Measurements from ENCODE around the gene HSPB8.

The HSPB8 gene

DNA sequence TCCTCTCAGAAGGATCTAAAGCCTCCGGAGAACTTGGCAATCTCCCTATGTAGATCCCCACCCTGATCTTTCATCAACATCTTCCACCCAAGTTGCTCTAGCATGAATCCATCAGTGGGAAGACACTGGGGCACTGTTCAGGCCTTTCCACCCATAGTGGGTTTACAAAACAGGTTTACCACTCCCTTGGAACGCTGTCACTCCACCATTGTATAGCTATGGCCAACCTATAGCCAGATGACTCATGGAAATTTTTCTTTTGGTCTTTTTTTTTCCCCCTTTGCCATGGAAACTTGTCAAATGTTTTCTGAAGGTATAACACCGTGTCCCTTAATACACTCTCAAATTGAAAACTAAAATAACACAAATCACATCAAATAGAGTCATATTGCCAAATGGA is 10.8 kb upstream of the HSPB8 start:
- no peak for TF ChIP-seq SPI1 (IDR thresholded peaks at IDR 0.05; ENCODE audit: low read depth, low read length)
- no peak for TF ChIP-seq POLR2A (IDR thresholded peaks at IDR 0.05; ENCODE audit: low read depth, low read length)
- TF ChIP-seq POU2F2 (IDR thresholded peaks at IDR 0.05; ENCODE audit: low read depth, low read length): no peak
- TF ChIP-seq TAF1 (IDR thresholded peaks at IDR 0.05; ENCODE audit: low read depth, low read length): no peak
- TF ChIP-seq PAX5 (IDR thresholded peaks at IDR 0.05; ENCODE audit: insufficient read depth, low read length, severe bottlenecking): no peak
- TF ChIP-seq POLR2AphosphoS5 (IDR thresholded peaks at IDR 0.05; ENCODE audit: low read depth, low read length): no peak
- FAIRE-seq: no peak
- no peak for DNase-seq (ENCODE audit: insufficient read length, low spot score)

DNA sequence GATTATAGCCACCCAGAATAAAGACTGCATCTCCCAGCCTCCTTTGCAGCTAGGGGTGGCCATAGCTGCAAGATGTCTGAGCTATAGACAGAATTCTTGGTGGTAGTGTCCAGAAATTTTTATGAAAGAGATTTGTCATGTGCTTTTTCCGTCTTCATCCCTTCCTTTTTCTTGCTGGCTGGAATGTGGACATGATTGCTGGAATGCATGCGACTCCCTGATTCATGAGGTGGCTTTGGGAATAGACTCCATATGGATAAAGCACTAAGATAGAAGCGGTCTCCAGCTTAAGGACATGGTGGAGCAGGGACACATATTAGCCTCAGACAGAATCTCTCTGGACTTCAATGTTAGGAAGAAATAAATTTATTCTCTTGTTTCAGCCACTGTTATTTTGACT is 10.0 kb upstream of the HSPB8 start:
- TF ChIP-seq POLR2AphosphoS5 (IDR thresholded peaks at IDR 0.05; ENCODE audit: low read depth, low read length) (no peak), POU2F2 (IDR thresholded peaks at IDR 0.05; ENCODE audit: low read depth, low read length) (no peak), SPI1 (IDR thresholded peaks at IDR 0.05; ENCODE audit: low read depth, low read length) (no peak), PAX5 (IDR thresholded peaks at IDR 0.05; ENCODE audit: insufficient read depth, low read length, severe bottlenecking) (no peak), TAF1 (IDR thresholded peaks at IDR 0.05; ENCODE audit: low read depth, low read length) (no peak), POLR2A (IDR thresholded peaks at IDR 0.05; ENCODE audit: low read depth, low read length) (no peak)
- DNase-seq (ENCODE audit: insufficient read length, low spot score): no peak
- FAIRE-seq: no peak

DNA sequence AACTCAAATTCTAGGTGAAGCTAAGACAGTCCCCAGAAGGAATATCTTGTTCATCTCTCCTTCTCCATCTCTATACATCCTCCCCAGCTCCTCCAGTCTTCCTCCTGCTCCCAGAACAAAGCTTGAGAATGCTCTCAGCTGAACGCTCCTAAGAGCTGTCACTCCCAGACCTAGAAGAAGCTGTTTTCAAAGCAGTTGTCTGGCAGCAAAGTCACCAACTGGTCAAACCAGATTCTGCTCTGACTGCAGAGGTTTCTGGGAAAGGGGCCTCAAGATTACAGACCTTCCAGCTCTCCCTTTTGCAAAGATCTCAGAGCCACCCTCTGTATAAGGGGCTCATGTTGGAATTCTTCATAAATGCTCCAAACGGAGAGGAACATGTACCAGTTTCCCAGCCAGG is 9.6 kb upstream of the HSPB8 start:
- no peak for DNase-seq (ENCODE audit: insufficient read length, low spot score)
- no peak for FAIRE-seq
- TF ChIP-seq POLR2A (IDR thresholded peaks at IDR 0.05; ENCODE audit: low read depth, low read length): no peak
- TF ChIP-seq SPI1 (IDR thresholded peaks at IDR 0.05; ENCODE audit: low read depth, low read length): no peak
- no peak for TF ChIP-seq TAF1 (IDR thresholded peaks at IDR 0.05; ENCODE audit: low read depth, low read length)
- TF ChIP-seq POU2F2 (IDR thresholded peaks at IDR 0.05; ENCODE audit: low read depth, low read length): no peak
- TF ChIP-seq POLR2AphosphoS5 (IDR thresholded peaks at IDR 0.05; ENCODE audit: low read depth, low read length): no peak
- no peak for TF ChIP-seq PAX5 (IDR thresholded peaks at IDR 0.05; ENCODE audit: insufficient read depth, low read length, severe bottlenecking)

DNA sequence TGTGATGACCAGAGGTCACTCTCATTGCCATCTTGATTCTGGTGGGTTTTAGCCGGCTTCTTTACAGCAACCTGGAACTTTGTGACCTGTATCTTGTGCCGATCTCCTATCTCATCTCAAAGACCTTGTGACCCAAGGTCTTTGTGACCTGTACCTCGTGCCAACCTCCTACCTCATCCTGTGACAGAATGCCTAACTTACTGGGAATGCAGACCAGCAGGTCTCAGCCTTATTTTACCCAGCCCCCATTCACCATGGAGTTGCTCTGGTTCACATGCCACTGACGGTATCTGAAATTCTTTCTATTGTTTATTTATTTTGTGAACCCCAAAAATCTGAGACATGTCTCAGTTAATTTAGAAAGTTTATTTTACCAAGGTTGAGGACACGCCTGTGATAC is 7.4 kb upstream of the HSPB8 start:
- FAIRE-seq (no peak), DNase-seq (ENCODE audit: insufficient read length, low spot score) (no peak)
- TF ChIP-seq POLR2AphosphoS5 (IDR thresholded peaks at IDR 0.05; ENCODE audit: low read depth, low read length): no peak
- no peak for TF ChIP-seq TAF1 (IDR thresholded peaks at IDR 0.05; ENCODE audit: low read depth, low read length)
- TF ChIP-seq POLR2A (IDR thresholded peaks at IDR 0.05; ENCODE audit: low read depth, low read length): no peak
- TF ChIP-seq SPI1 (IDR thresholded peaks at IDR 0.05; ENCODE audit: low read depth, low read length): no peak
- TF ChIP-seq POU2F2 (IDR thresholded peaks at IDR 0.05; ENCODE audit: low read depth, low read length): no peak
- no peak for TF ChIP-seq PAX5 (IDR thresholded peaks at IDR 0.05; ENCODE audit: insufficient read depth, low read length, severe bottlenecking)

DNA sequence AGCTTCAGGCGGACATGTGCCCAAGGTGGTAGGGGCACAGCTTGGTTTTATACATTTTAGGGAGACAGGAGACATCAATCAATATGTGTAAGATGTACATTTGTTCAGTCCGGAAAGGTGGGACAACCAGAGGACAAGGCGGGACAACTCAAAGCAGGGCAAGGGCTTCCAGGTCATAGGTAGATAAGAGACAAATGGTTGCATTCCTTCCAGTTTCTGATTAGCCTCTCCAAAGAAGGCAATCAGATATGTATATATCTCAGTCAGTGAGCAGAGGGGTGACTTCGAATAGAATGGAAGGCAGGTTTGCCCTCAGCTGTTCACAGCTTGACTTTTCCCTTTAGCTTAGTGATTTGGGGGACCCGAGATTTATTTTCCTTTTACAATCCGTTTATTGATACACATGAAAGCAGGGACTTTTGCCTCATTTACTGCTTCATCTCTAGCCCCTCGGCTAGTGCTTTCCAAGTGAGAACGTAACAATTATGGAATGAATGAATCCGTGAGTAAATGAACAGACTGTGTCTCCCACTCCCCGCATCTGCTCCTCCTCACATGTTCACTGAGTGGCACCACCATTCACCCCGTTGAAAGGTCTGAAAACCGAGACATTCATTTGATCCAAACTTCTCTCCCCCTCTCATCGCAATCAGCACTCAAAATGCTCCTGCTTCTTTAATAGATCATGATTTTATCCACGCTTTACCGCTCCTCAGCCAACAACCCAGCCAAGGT is 6.9 kb upstream of the HSPB8 start:
- DNase-seq (ENCODE audit: insufficient read length, low spot score): no peak
- no peak for FAIRE-seq
- TF ChIP-seq POLR2AphosphoS5 (IDR thresholded peaks at IDR 0.05; ENCODE audit: low read depth, low read length) (no peak), TAF1 (IDR thresholded peaks at IDR 0.05; ENCODE audit: low read depth, low read length) (no peak), PAX5 (IDR thresholded peaks at IDR 0.05; ENCODE audit: insufficient read depth, low read length, severe bottlenecking) (no peak), SPI1 (IDR thresholded peaks at IDR 0.05; ENCODE audit: low read depth, low read length) (no peak), POU2F2 (IDR thresholded peaks at IDR 0.05; ENCODE audit: low read depth, low read length) (no peak), POLR2A (IDR thresholded peaks at IDR 0.05; ENCODE audit: low read depth, low read length) (no peak)

DNA sequence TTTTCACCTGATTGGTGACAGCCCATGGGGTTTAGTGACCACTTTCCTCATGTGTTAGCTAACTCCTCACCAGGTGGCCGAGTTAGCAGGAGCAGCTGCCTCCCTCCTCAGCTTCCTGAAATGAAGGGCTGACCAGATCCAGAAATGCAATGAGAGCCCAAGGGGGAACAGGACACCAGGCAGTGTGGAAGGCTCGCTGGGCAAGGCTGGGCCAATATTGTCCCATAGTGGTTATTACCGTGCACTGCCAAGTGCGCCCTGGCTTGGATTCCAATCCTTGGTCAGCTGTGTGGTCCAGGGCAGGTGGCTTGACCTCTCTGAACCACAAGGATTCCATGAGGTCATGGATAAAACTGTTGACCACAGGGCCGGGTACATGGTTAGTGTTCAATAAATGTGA is 3.6 kb upstream of the HSPB8 start:
- no peak for TF ChIP-seq POLR2AphosphoS5 (IDR thresholded peaks at IDR 0.05; ENCODE audit: low read depth, low read length)
- no peak for TF ChIP-seq PAX5 (IDR thresholded peaks at IDR 0.05; ENCODE audit: insufficient read depth, low read length, severe bottlenecking)
- no peak for TF ChIP-seq TAF1 (IDR thresholded peaks at IDR 0.05; ENCODE audit: low read depth, low read length)
- no peak for TF ChIP-seq POU2F2 (IDR thresholded peaks at IDR 0.05; ENCODE audit: low read depth, low read length)
- FAIRE-seq (no peak), DNase-seq (ENCODE audit: insufficient read length, low spot score) (no peak)

DNA sequence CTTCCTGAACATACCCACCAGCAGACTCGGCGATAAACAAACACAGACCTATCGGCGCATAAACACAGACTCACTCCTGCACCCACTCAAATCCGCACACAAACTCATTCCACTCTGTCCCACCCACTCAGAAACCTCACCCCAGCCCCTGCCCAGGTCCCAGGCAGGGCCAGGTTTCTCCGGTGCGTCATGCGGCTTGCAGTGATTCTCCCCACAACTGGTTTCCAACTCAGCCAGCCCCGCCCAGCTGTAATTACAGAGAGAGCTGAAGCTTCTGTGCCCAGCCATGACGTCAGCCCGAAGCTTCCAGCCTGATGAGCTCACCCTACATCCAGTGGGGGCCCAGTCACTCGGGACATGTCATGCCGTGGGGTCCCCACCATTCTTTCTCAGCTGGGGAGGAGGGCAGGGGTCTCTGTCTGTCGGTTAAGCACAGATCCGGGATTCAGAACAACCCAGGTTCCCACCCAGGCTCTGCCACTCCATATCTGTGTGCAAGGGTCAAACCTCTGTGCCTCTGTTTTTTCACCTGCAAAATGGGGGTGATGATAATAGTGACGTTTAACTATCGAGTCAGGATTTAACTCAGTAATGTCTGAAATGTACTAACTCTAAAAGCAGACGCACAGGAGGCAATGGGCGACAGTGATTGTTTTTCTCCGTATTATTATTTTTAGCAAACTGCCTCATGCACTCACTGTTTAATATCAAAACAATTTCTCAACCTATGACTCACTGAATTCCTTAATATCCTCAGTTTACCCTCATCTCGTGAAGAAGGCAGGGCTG is 2.3 kb upstream of the HSPB8 start:
- FAIRE-seq: no peak
- DNase-seq (ENCODE audit: insufficient read length, low spot score): no peak
- TF ChIP-seq POLR2AphosphoS5 (IDR thresholded peaks at IDR 0.05; ENCODE audit: low read depth, low read length): no peak
- no peak for TF ChIP-seq POU2F2 (IDR thresholded peaks at IDR 0.05; ENCODE audit: low read depth, low read length)
- TF ChIP-seq TAF1 (IDR thresholded peaks at IDR 0.05; ENCODE audit: low read depth, low read length): no peak
- no peak for TF ChIP-seq SPI1 (IDR thresholded peaks at IDR 0.05; ENCODE audit: low read depth, low read length)
- no peak for TF ChIP-seq POLR2A (IDR thresholded peaks at IDR 0.05; ENCODE audit: low read depth, low read length)
- no peak for TF ChIP-seq PAX5 (IDR thresholded peaks at IDR 0.05; ENCODE audit: insufficient read depth, low read length, severe bottlenecking)

DNA sequence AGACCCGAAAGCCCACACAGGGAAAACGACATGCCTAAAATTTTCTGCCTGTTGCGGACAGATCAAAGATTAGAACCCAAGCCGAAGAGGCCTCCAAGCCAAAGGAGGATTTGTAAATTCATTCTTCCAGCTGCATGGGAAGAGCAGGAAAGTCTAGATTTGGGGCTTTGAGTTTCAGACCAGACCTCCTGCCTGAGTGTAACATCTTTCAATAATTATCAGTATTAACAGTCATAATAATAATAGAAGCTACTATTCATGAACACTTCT is 1.7 kb upstream of the HSPB8 start:
- FAIRE-seq: no peak
- TF ChIP-seq POU2F2 (IDR thresholded peaks at IDR 0.05; ENCODE audit: low read depth, low read length) (no peak), POLR2A (IDR thresholded peaks at IDR 0.05; ENCODE audit: low read depth, low read length) (no peak), TAF1 (IDR thresholded peaks at IDR 0.05; ENCODE audit: low read depth, low read length) (no peak), SPI1 (IDR thresholded peaks at IDR 0.05; ENCODE audit: low read depth, low read length) (no peak), POLR2AphosphoS5 (IDR thresholded peaks at IDR 0.05; ENCODE audit: low read depth, low read length) (no peak), PAX5 (IDR thresholded peaks at IDR 0.05; ENCODE audit: insufficient read depth, low read length, severe bottlenecking) (no peak)
- DNase-seq (ENCODE audit: insufficient read length, low spot score): no peak

DNA sequence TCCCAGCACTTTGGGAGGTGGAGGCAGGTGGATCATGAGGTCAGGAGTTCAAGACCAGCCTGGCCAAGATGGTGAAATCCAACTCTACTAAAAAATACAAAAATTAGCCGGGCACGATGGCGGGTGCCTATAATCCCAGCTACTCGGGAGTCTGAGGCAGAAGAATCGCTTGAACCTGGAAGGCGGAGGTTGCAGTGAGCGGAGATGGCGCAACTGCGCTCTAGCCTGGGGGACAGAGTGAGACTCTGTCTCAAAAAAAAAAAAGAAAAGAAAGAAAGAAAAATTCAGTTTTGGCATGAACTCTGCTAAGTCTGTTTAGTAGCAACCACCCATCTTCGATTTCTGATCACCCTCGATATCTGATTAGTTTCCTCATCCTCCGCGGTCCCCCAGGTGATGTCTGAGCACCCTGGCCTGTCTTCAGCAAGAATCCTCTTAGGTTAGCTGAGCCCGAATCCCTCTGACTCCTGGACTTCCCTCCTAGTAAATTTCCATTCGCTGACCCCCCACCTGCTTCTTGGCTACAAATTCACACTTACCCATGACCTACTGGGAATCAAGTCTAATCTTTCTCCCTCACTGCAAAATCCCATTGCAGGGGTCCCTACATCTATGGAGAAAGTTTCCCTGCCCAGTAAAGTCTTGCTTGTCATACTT is 879 bp upstream of the HSPB8 start:
- DNase-seq (ENCODE audit: insufficient read length, low spot score) (no peak), FAIRE-seq (no peak)
- TF ChIP-seq POLR2AphosphoS5 (IDR thresholded peaks at IDR 0.05; ENCODE audit: low read depth, low read length): no peak
- TF ChIP-seq SPI1 (IDR thresholded peaks at IDR 0.05; ENCODE audit: low read depth, low read length): no peak
- no peak for TF ChIP-seq PAX5 (IDR thresholded peaks at IDR 0.05; ENCODE audit: insufficient read depth, low read length, severe bottlenecking)
- TF ChIP-seq POU2F2 (IDR thresholded peaks at IDR 0.05; ENCODE audit: low read depth, low read length): no peak
- TF ChIP-seq TAF1 (IDR thresholded peaks at IDR 0.05; ENCODE audit: low read depth, low read length): no peak
- TF ChIP-seq POLR2A (IDR thresholded peaks at IDR 0.05; ENCODE audit: low read depth, low read length): no peak
